Measurements from ENCODE around the gene EZR.

DNA sequence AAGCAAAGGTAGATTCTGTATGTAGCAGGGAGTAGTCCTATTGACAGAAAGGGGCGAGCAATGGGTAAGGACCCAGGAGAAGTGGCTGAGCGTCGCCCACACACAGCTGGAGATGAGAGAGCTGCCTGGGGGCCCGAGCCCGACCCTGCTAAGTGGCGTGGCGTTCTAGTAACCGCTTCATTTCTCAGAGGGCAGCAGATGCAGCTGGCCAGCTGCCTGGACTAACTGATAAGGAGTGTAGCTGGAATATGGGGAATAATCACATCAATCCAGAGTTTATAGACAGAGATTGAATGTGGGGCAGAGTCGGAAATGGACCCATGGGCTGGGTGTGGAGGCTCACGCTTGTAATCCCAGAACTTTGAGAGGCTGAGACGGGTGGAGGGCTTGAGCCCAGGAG, 64.4 kb downstream of the EZR start:
- TF ChIP-seq, protein P1, sequence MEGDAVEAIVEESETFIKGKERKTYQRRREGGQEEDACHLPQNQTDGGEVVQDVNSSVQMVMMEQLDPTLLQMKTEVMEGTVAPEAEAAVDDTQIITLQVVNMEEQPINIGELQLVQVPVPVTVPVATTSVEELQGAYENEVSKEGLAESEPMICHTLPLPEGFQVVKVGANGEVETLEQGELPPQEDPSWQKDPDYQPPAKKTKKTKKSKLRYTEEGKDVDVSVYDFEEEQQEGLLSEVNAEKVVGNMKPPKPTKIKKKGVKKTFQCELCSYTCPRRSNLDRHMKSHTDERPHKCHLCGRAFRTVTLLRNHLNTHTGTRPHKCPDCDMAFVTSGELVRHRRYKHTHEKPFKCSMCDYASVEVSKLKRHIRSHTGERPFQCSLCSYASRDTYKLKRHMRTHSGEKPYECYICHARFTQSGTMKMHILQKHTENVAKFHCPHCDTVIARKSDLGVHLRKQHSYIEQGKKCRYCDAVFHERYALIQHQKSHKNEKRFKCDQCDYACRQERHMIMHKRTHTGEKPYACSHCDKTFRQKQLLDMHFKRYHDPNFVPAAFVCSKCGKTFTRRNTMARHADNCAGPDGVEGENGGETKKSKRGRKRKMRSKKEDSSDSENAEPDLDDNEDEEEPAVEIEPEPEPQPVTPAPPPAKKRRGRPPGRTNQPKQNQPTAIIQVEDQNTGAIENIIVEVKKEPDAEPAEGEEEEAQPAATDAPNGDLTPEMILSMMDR (conservative IDR thresholded peaks at IDR 0.05; ENCODE audit: low read length), result no peak
- TF ChIP-seq EZH2phosphoT487 (IDR thresholded peaks at IDR 0.05; ENCODE audit: borderline replicate concordance, low read depth, low read length), result no peak

All from OCI-LY7 (cell line).